Measurements from ENCODE around the gene ZNF556.

ZNF556 gene

GRCh38 chr19:2905918-2906519, 38.9 kb downstream of the ZNF556 start:
- no peak for DNase-seq (ENCODE audit: low read depth)

DNA sequence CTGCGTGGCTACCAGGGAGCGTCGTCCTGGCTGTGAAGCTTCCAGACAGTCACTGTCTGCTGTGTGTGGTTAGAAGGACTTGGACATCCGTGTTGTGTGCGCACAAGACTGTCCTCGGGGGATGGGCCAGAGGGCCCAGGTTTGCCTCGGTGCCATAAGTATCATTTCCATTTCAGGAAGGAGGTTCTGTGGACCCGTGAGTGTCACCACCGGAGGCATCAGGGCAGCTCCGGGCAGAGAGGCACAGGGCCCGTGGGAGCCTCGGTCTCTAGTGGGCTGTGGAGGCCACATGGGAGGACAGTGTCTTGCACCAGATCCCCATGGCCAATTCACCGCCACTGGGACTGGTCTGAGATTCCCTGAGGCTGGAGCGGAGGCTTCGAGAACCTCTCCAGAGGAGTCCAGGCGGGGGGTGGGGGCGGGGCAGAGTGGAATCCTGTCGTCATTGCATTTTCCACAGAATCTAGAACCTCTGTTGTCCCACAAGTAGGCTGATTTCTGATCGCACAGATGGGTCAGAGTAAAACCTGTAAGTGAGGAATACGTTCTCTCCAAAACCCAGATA, 39.6 kb downstream of the ZNF556 start:
- no peak for DNase-seq (ENCODE audit: low read depth)

DNA sequence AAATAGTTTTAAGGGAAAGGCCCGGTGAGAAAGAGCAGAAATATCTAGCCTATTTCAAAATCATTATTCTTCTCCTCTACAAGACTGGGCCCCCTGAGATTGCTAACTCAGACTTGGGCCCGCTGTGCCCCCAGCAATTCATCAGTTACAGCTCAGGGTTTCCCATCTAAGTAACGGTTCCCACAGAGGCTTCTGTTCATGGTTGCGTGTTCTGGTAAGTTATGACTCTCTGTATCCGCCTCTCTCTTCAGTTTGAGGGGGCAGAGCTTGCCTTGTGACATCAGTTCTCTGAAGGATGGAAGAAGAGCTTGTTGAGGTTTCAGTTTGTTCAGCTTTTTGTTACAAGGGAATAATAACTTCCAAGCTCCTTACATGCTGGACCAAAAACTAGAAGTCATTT, 45.2 kb downstream of the ZNF556 start:
- no peak for DNase-seq (ENCODE audit: low read depth)

DNA sequence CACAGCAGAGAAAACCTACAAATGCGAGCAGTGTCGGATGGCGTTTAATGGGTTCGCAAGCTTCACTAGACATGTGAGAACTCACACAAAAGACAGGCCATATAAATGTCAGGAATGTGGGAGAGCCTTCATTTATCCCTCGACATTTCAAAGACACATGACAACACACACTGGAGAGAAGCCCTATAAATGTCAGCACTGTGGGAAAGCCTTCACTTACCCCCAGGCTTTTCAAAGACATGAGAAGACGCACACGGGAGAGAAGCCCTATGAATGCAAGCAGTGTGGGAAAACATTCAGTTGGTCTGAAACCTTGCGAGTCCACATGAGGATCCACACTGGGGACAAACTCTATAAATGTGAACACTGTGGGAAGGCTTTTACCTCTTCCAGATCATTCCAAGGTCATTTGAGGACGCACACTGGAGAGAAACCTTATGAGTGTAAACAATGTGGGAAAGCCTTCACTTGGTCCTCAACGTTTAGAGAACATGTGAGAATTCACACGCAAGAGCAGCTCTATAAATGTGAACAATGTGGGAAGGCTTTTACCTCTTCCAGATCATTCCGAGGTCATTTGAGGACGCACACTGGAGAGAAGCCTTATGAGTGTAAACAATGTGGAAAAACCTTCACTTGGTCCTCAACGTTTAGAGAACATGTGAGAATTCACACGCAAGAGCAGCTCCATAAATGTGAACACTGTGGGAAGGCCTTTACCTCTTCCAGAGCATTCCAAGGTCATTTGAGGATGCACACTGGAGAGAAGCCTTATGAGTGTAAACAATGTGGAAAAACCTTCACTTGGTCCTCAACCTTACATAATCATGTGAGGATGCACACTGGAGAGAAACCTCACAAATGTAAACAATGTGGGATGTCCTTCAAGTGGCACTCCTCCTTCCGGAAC, 50.4 kb downstream of the ZNF556 start:
- no peak for DNase-seq (ENCODE audit: low read depth)

- DNase-seq (ENCODE audit: low read depth), result no peak
These were observed 55.9 kb downstream of the ZNF556 start for GRCh38 chr19:2922987-2923386.

DNA sequence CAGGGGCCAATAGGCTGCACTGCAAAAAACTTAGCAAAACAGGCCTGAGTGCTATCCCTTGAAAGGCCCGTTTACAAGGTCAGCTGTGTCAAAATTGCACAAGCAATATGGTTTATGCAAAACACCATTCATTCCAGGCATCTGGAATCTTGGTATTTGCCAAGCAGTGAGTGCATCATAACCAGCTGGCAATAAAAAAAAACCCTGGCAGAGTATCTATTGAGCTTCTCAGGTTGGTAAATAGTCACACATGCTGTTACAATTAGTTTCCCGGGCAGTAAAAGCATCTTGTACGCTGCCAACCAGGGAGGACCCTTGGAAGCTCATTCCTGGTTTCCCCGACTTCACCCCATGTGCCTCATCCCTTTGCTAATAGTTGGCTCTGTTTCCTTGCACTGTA, 56.4 kb downstream of the ZNF556 start:
- no peak for DNase-seq (ENCODE audit: low read depth)

GRCh38 chr19:2926341-2927031, 59.4 kb downstream of the ZNF556 start:
- no peak for DNase-seq (ENCODE audit: low read depth)

DNA sequence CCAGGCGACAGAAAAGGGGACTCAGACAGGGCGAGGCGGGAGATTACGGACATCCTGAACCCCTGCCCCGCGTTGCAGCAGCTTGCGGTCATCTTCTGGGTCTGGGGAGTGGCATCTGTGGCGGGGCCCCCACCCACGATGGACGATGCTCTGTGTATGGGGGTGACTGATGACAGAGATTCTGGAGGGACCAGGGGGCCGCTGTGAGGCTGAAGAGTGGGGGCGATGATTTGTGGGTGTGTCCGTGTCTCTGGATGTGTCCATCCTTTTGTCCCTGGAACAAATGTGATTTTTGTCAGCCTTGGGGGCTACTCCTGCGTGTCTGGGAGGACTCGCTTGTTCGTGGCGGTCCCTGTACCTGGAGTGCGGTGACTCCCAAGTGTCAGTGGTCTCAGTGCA, 59.9 kb downstream of the ZNF556 start:
- no peak for DNase-seq (ENCODE audit: low read depth)
